Right renal pelvis (tissue), 4 donors: ENCODE data around the gene POU2F1. TPM values are rescaled to one million over a fixed set of nuclear protein-coding genes. Genes with fewer than 3 reads are reported as not detected.
A peak's percentile ranks its signal among the peaks of the same experiment; 100 is the strongest.

Source experiments
- DNase-seq, 4 donors: peaks; one replicate each; pipeline ENCODE4 v3.0.0-alpha.2; 2013; ENCODE audit warnings: low read depth in 4 of 4, low spot score in 3 of 4, missing footprints in 1 of 4
- polyA plus RNA-seq, 4 donors: library from polyadenylated mRNA; unstranded; fragments of 120-200 nt; gene quantifications; one replicate each; pipeline ENCODE4 v1.2.1, GENCODE V29; 2013; ENCODE audit not compliant: insufficient read length in 4 of 4

The POU2F1 gene
- polyA plus RNA-seq, 4 donors, result 13.0 to 17.5 (median 16.0) TPM

- DNase-seq, result no peak
Measured at GRCh38 chr1:167344615-167345385, 124.1 kb downstream of the POU2F1 start.

GRCh38 chr1:167345386-167345733 lies 124.7 kb downstream of the POU2F1 start:
- DNase-seq, result no peak

GRCh38 chr1:167357305-167357704 lies 136.6 kb downstream of the POU2F1 start:
- no peak for DNase-seq

- no peak for DNase-seq
Measured at GRCh38 chr1:167359295-167359694, 138.6 kb downstream of the POU2F1 start.

- DNase-seq, result no peak
Measured at GRCh38 chr1:167360120-167360519, 139.4 kb downstream of the POU2F1 start.

- DNase-seq, result no peak
Measured at GRCh38 chr1:167362638-167363037, 142.0 kb downstream of the POU2F1 start.

GRCh38 chr1:167364826-167365225 lies 144.1 kb downstream of the POU2F1 start:
- no peak for DNase-seq

DNA sequence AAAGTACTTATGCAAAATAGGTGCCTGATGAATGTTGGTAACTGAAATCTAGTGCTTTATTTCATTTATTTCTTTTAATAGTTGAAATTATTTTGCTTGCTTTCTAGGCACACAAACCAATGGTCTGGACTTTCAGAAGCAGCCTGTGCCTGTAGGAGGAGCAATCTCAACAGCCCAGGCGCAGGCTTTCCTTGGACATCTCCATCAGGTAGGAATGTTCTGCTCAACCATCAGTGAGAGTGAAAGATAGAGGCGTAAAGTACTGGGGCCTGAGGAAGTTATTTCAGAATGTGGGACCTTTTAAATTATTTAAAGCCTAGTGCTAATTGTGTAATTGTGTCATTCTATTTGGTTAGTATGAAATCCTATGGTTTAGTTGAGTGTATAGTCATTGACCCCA lies 144.7 kb downstream of the POU2F1 start:
- DNase-seq, result no peak

DNA sequence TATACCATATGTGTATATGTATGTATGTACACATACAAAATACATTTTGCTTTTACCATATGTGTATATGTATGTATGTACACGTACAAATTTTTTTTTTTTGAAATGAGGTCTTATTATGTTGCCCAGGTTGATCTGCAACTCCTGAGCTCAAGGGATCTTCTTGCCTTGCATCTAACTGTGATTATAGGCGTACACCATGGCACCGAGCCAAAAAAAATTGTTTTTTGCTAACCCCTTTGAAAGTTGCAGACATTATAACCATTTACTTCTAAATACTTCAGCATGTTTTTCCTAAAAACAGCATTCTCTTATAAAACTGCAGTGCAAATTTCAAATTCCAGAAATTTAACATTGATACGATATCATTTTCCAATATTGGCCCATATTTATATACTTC lies 147.0 kb downstream of the POU2F1 start:
- DNase-seq, result no peak

DNA sequence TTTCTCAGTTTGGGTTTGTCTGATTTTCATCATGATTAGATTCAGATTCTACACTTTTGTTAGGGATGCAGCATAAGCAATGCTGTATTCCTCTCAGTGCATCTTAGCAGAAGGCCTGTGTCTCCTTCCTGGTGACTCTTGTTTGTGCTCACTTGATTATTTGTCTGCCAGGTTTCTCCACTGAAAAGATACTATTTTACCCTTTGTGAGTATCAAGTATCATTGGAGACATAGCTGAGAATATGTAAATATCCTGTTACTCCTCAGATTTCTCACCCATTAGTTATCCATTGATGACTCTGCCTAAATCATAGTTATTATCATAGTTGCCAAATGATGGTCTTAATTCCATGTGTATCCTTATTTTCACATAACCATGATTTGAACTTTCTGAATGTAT lies 148.5 kb downstream of the POU2F1 start:
- no peak for DNase-seq

- DNase-seq, result no peak
Measured at GRCh38 chr1:167369933-167370332, 149.2 kb downstream of the POU2F1 start.

GRCh38 chr1:167371030-167371429 lies 150.3 kb downstream of the POU2F1 start:
- no peak for DNase-seq

DNA sequence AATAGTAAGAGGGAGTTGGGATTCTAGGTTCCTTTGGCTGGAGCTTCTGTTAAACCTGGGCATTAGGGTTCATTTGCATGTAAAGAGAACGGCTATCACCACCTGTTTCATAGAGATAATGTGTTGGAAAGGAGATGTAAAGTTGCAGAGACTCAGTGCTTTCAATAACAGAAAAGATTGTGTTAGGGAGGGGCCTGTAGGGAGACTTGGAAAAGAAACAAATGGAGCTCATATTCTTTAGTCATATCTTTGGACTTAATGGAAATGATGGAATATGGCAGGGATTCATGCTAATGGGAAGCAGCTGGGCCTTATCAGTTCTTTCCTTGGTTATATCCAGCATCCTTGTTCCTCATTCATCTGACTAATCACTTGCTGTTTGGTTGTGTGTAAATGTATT lies 152.7 kb downstream of the POU2F1 start:
- DNase-seq, result peak in 3 of 4 donors; percentile 12 to 18 (median 16)

- no peak for DNase-seq
Measured at GRCh38 chr1:167373986-167374385, 153.3 kb downstream of the POU2F1 start.

DNA sequence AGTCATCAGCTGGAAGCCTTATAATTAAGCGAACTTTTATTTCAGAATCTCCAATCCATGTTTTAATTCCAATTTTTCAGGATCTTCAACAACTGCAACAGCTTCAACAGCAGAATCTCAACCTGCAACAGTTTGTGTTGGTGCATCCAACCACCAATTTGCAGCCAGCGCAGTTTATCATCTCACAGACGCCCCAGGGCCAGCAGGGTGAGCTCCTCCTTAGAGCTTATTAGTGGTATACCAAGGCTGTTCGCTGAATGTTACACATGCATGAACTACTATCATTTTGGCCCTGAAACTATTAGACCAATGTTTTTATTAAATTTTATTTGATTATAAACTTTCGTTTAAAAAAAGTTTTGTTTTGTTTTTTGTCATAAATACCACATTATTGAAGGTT lies 155.3 kb downstream of the POU2F1 start:
- DNase-seq, result no peak

DNA sequence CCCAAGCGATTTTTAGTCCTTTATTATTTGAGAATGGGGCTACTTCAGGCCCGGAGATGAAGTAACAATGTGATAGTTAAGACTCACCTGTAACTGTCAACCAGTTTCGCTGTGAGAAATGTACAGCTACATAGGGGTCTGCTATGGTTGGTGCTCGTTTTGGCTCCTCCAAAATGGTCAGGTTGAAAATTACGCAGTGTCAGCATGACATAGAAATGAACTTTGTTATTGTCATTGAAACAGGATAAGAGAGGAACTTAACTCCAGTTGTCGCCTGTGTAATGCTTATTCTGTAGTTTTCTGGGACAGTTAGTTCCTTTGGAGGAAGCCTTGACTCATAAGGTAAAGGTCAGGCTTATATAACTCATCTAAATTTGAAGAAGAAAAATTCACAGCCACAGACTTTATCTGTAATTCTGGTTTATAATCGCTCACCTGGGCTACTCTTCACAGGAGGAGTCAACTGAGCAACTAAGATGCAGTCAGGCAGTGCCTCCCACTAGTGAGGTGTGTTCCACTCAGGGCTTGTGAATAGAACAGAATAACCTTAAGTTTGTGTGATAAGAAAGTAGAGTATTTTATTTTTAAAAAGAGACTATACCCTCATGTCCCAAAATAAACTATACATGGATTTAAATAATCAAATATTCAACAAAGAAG lies 166.7 kb downstream of the POU2F1 start:
- DNase-seq, result no peak

DNA sequence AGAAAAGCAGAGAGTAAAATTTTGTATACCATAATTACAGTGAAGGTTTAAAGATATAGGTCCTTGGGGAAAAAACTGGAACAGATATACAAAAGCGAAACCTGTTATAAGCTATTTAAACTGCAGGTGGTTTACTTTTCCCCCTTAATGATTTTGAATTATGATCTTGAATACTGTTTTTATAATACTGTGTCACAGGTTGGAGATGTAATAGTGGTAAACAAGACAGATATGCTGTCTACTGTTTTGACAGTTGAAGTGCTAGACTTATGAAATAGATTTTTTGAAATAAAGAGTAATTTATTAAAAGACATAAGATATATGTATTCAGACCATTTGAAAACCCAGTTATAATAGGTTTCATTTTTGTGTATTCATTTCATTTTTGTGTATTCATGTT lies 168.3 kb downstream of the POU2F1 start:
- DNase-seq, result no peak

GRCh38 chr1:167392200-167392696 lies 171.6 kb downstream of the POU2F1 start:
- DNase-seq, result no peak

GRCh38 chr1:167400359-167400953 lies 179.8 kb downstream of the POU2F1 start:
- DNase-seq, result no peak

- peak in 3 of 4 donors; percentile 13 to 24 (median 20) for DNase-seq
Measured at GRCh38 chr1:167401260-167401873, 180.7 kb downstream of the POU2F1 start.

DNA sequence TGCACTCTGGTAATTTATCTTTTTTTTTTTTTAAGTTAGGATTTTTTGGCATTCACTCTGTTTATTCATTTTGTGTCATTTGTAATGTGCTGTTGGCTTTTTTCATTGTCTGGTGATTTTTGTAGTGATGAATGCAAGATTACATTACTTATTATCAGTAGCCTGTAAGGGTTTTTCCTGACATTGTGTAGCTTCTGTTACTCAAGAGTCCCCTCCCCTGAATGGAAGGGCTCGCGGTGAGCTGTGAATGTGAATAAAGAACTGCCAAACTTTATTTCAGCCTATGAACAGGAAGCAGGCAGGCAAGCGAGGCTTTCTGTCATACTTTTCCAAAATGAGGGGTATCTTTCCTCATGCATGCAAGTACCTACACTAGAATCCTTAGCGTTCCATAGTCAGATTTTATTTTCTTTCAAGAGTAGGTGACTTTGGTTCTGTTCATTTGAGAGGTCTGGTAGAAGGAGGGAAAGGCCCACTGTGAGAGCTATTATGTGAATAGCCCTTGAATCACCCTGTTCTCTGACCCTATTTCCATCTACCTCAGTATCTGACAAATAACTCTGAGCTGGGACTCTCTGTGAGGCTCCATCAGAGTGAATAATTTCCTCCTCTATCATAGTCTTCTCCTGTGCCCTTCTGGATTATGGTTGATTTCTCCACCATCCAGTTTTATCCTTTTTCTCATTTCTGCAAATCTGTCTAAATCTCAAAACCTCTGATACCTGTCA lies 183.6 kb downstream of the POU2F1 start:
- DNase-seq, result no peak
